ENCODE data around the gene TMEM204.
A peak's percentile ranks its signal among the peaks of the same experiment; 100 is the strongest.

The TMEM204 gene

DNA sequence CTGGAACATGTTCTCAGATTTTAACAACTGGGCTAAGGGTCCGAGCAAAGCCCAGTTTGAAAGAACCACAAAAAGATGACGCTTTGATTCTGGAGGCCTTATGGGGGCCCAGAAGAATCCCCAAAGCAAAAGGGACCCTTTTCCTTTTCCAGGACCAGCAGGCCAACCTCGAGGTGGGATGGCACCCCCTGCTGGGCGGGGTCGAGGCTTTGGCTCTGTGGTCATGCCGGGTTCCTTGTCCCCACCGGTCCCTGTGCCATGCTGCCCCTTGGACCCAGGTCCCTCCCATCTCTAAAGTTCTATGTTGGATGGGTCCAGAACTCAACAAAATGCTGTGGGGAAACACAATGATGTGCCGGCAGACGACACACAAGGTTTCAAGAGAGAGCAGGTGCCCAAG is 30.9 kb downstream of the TMEM204 start:
- TF ChIP-seq CREB1 (IDR thresholded peaks at IDR 0.05; ENCODE audit: low read depth) (no peak), NFIC (IDR thresholded peaks at IDR 0.05) (no peak), RAD21 (IDR thresholded peaks at IDR 0.05; ENCODE audit: low read depth) (no peak), TCF12 (IDR thresholded peaks at IDR 0.05; ENCODE audit: low read depth) (no peak), EP300 (IDR thresholded peaks at IDR 0.05; ENCODE audit: borderline replicate concordance) (no peak), ZBTB7A (IDR thresholded peaks at IDR 0.05; ENCODE audit: low read depth) (no peak), TEAD4 (IDR thresholded peaks at IDR 0.05) (no peak), FOXM1 (IDR thresholded peaks at IDR 0.05; ENCODE audit: borderline replicate concordance, low read depth) (no peak), CEBPB (IDR thresholded peaks at IDR 0.05) (no peak)
- TF ChIP-seq, protein P1, sequence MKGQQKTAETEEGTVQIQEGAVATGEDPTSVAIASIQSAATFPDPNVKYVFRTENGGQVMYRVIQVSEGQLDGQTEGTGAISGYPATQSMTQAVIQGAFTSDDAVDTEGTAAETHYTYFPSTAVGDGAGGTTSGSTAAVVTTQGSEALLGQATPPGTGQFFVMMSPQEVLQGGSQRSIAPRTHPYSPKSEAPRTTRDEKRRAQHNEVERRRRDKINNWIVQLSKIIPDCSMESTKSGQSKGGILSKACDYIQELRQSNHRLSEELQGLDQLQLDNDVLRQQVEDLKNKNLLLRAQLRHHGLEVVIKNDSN (IDR thresholded peaks at IDR 0.05), result no peak

DNA sequence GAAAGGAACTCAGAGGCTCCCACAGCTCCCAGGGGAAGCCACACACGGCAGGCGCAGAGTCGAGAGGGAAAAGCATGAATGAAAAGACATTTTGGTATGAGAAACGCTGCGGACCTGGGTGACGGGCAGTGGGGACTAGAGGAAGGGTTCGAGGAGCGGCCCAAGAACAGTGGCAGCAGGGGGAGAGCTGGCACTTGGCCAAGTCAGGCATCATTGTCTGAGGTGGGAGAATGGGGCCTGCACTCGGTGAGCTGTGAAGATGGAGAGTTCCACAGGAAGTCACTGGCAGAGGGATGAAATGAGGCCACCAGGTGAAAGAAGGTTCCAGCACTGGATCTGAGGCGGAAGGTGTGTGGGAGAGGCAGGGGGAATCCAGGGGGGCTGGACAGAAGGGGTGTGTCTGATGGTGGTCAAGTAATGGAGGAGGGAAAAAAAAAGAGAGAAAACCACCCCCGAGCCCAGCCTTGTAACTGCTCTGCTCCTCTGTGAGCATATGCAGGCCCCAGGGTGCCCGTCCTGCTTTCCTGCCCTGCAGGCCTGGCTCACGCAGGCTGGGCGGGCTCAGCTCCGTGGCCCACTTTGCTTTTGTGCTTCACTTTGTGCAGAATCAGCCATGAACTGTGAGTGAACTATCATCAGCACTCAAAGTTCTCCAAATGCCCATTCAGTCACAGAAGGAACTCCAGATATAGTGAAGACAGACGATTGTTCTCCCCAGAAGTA is 31.8 kb downstream of the TMEM204 start:
- TF ChIP-seq NFIC (IDR thresholded peaks at IDR 0.05), result peak; percentile 24; the same call in 1 of the 2 replicates
- TF ChIP-seq, protein P2, sequence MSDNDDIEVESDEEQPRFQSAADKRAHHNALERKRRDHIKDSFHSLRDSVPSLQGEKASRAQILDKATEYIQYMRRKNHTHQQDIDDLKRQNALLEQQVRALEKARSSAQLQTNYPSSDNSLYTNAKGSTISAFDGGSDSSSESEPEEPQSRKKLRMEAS (IDR thresholded peaks at IDR 0.05), result no peak

DNA sequence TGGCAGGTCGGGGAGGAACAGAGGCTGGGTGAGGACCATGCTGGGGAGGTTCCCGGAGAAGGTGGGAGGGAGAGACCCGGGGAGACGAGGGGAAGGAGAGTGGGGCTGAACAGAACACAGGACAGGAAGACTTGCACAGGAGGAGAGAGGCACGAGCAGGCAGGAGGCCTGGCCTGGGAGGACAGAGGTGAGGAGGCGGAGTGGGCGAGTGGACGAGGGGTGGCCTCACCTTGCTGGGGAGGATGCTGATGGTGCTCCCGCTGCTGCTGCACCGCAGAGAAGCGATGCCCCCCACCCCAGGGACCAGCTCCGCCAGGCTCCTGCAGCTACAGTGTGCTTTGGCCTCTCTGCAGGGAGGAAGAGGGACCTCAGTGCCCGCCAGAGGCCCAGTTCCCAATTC is 34.5 kb downstream of the TMEM204 start:
- TF ChIP-seq TCF12 (IDR thresholded peaks at IDR 0.05; ENCODE audit: low read depth) (no peak), EP300 (IDR thresholded peaks at IDR 0.05; ENCODE audit: borderline replicate concordance) (no peak), CREB1 (IDR thresholded peaks at IDR 0.05; ENCODE audit: low read depth) (no peak), CEBPB (IDR thresholded peaks at IDR 0.05) (no peak), EGR1 (IDR thresholded peaks at IDR 0.05) (no peak), ZBTB7A (IDR thresholded peaks at IDR 0.05; ENCODE audit: low read depth) (no peak), TAF1 (IDR thresholded peaks at IDR 0.05; ENCODE audit: low read depth) (no peak), FOXM1 (IDR thresholded peaks at IDR 0.05; ENCODE audit: borderline replicate concordance, low read depth) (no peak), NFIC (IDR thresholded peaks at IDR 0.05) (no peak), YY1 (IDR thresholded peaks at IDR 0.05; ENCODE audit: low read depth) (no peak), TEAD4 (IDR thresholded peaks at IDR 0.05) (no peak), RAD21 (IDR thresholded peaks at IDR 0.05; ENCODE audit: low read depth) (no peak)
- TF ChIP-seq, protein P2 (IDR thresholded peaks at IDR 0.05), result no peak
- TF ChIP-seq, protein P1 (IDR thresholded peaks at IDR 0.05), result no peak
- TF ChIP-seq, protein P3, sequence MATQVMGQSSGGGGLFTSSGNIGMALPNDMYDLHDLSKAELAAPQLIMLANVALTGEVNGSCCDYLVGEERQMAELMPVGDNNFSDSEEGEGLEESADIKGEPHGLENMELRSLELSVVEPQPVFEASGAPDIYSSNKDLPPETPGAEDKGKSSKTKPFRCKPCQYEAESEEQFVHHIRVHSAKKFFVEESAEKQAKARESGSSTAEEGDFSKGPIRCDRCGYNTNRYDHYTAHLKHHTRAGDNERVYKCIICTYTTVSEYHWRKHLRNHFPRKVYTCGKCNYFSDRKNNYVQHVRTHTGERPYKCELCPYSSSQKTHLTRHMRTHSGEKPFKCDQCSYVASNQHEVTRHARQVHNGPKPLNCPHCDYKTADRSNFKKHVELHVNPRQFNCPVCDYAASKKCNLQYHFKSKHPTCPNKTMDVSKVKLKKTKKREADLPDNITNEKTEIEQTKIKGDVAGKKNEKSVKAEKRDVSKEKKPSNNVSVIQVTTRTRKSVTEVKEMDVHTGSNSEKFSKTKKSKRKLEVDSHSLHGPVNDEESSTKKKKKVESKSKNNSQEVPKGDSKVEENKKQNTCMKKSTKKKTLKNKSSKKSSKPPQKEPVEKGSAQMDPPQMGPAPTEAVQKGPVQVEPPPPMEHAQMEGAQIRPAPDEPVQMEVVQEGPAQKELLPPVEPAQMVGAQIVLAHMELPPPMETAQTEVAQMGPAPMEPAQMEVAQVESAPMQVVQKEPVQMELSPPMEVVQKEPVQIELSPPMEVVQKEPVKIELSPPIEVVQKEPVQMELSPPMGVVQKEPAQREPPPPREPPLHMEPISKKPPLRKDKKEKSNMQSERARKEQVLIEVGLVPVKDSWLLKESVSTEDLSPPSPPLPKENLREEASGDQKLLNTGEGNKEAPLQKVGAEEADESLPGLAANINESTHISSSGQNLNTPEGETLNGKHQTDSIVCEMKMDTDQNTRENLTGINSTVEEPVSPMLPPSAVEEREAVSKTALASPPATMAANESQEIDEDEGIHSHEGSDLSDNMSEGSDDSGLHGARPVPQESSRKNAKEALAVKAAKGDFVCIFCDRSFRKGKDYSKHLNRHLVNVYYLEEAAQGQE (IDR thresholded peaks at IDR 0.05; ENCODE audit: low read depth), result no peak

DNA sequence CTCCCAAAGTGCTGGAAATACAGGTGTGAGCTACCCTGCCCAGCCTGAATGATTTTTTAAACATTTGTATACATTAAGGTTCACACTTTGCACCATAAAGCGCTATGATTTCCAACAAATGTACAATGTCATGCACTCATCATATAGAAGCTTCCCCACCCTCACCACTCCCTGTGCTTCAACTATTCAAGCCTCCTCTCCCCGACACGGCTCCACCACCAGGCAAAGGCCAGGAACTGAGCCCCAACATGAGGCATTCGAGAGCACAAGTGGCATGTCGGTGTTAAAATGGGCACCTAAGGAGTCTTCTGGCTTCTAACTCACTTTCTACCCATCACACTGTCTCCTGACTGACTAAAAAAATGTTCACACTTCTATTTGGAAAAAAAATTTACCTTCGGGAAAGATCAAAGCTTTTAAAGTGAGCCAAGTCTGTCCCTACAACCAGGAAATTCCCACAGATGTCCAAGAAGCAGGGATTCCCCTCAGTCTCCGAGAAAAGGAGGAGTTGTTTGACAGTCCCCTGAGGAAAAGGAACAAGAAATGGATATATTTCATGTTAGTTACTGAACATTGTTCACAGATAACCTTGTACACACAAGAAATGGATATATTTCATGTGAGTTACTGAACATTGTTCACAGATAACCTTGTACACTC is 37.7 kb downstream of the TMEM204 start:
- TF ChIP-seq RAD21 (IDR thresholded peaks at IDR 0.05; ENCODE audit: low read depth), result no peak

DNA sequence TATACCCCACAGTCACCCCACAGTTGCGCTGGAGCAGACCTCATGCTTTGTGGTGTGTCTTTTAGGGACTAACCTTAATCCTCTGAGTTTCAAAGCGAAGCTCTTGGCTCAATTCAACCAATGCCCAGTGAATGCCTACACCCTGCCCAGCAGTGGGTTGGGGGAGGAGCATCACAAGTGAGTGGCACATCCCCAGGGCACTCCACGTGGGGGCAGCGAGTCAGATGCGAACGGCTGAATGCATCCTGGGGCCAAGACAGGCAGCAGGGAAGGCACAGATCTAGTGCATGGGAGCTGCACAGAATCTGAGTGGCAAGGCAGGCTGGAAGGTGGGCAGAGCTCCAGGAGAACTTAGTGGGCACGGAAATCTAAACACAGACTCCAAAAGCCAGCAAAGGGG is 39.2 kb downstream of the TMEM204 start:
- TF ChIP-seq TCF12 (IDR thresholded peaks at IDR 0.05; ENCODE audit: low read depth) (no peak), NFIC (IDR thresholded peaks at IDR 0.05) (no peak), TEAD4 (IDR thresholded peaks at IDR 0.05) (no peak), CEBPB (IDR thresholded peaks at IDR 0.05) (no peak), YY1 (IDR thresholded peaks at IDR 0.05; ENCODE audit: low read depth) (no peak), ZBTB7A (IDR thresholded peaks at IDR 0.05; ENCODE audit: low read depth) (no peak), TAF1 (IDR thresholded peaks at IDR 0.05; ENCODE audit: low read depth) (no peak), EP300 (IDR thresholded peaks at IDR 0.05; ENCODE audit: borderline replicate concordance) (no peak), FOXM1 (IDR thresholded peaks at IDR 0.05; ENCODE audit: borderline replicate concordance, low read depth) (no peak), CREB1 (IDR thresholded peaks at IDR 0.05; ENCODE audit: low read depth) (no peak), EGR1 (IDR thresholded peaks at IDR 0.05) (no peak), RAD21 (IDR thresholded peaks at IDR 0.05; ENCODE audit: low read depth) (no peak)
- TF ChIP-seq, protein P1 (IDR thresholded peaks at IDR 0.05), result no peak
- TF ChIP-seq, protein P3 (IDR thresholded peaks at IDR 0.05; ENCODE audit: low read depth), result no peak
- TF ChIP-seq, protein P2 (IDR thresholded peaks at IDR 0.05), result no peak

Measured in Ishikawa (cell line).